GM12873 (cell line): Measurements from ENCODE around the gene C12orf50.

Source experiments
- TF ChIP-seq, protein P1 (sequence below): IDR thresholded peaks from 2 replicates; pipeline ENCODE4 v1.5.1; 2012; ENCODE audit warnings: low read depth, mild to moderate bottlenecking, moderate library complexity, low read length, control low read depth; ENCODE audit not compliant: insufficient read depth; ENCODE audit errors: missing control alignments

The C12orf50 gene, protein sequence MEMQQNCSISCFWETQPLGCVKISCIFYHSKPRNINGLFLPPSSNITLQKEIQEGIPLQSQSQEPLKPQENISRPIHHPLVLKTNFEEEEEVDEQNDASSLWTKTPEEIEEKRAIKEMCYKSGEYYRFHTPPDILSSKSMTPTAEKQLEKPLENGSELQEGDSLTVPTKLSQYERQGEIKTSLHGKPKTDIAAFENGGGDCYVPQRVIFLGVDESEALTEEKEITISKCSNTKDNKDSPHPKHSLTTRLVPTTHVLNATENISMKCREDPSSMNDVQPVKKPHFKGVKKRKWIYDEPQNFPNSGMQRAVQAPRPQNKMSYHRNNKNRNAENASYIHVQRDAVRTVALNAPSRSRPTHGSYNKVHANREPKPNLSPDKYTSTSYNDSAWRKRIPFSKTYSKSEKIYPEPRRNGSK

GRCh38 chr12:88029093-88029665 is at the start of gene C12orf50:
Gene C12orf50, minus strand, starts transcription at chr12:88029401. Its CDS starts 2,439 bp downstream, at chr12:88026962.
- TF ChIP-seq, protein P1, sequence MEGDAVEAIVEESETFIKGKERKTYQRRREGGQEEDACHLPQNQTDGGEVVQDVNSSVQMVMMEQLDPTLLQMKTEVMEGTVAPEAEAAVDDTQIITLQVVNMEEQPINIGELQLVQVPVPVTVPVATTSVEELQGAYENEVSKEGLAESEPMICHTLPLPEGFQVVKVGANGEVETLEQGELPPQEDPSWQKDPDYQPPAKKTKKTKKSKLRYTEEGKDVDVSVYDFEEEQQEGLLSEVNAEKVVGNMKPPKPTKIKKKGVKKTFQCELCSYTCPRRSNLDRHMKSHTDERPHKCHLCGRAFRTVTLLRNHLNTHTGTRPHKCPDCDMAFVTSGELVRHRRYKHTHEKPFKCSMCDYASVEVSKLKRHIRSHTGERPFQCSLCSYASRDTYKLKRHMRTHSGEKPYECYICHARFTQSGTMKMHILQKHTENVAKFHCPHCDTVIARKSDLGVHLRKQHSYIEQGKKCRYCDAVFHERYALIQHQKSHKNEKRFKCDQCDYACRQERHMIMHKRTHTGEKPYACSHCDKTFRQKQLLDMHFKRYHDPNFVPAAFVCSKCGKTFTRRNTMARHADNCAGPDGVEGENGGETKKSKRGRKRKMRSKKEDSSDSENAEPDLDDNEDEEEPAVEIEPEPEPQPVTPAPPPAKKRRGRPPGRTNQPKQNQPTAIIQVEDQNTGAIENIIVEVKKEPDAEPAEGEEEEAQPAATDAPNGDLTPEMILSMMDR = no peak

- TF ChIP-seq, protein P1 = no peak
Measured at GRCh38 chr12:88067301-88067700, 38.1 kb upstream of the C12orf50 start.

DNA sequence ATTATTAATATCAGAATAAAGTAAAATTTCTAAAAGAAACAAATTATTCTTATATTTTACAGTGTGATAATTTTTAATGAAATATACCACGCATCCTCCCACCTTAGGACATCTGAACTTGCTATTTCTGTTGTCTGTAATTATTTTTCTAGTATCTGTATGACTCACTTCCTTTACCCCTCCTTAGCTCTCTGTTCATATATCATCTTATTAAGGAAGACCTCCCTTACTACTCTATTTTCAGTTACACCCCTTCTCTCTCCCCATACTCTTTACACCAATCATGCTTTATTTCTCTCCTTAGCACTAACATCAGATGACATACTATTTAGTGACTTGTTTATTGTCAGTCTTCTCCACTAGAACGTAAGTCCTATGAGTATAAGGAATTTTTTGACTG is 34.2 kb upstream of the C12orf50 start:
- TF ChIP-seq, protein P1 = no peak

DNA sequence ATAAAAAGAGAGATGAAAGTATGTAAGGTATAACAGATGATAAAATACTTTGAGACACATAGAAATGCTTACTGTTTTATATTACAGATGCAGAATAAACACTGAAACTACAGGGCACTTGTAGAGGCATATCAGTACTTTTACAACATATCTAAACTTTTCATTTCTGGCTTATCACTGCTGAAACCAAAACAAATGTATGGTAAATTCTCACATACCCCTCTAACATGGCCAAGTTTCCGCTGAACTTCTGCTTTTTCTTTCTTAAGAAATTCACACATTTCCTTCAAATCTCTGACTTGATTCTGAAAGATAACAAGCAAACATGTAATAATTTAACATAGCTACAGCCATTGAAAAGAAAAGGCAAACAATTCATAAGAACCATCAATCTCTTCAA is 33.3 kb upstream of the C12orf50 start:
- TF ChIP-seq, protein P1 = no peak

DNA sequence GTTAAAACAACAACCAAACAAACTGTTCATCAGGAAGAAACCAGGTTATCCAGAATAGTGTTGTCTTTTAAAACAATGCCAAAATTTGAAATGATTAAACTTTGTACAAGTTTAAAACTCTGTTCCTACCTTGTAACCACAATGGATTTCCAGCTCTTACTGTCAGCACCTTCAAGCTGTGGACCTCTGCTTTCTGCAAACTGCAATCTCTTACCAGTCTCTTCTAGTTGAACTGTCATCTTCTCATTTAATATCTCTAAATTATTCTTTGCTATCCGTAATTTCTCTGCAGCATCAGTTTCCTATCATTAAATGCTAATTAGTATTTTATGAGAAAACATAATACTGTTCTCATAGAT is 29.5 kb upstream of the C12orf50 start:
- TF ChIP-seq, protein P1 = no peak

- TF ChIP-seq, protein P1 = no peak
Measured at GRCh38 chr12:88057994-88058718, 29.0 kb upstream of the C12orf50 start.

GRCh38 chr12:88056571-88056970 is 27.4 kb upstream of the C12orf50 start:
- TF ChIP-seq, protein P1 = no peak
